ENCODE measurements around the gene COLEC11. TPM values are rescaled to one million over a fixed set of nuclear protein-coding genes. Genes with fewer than 3 reads are reported as not detected.
"Not testable (repeated sequence)": the region's sequence is repeated elsewhere in the genome, so short reads cannot be mapped to it uniquely, and the experiment has no call there.

COLEC11 gene
- total RNA-seq, 1 donor from 2014 or later: 10.1 TPM

DNA sequence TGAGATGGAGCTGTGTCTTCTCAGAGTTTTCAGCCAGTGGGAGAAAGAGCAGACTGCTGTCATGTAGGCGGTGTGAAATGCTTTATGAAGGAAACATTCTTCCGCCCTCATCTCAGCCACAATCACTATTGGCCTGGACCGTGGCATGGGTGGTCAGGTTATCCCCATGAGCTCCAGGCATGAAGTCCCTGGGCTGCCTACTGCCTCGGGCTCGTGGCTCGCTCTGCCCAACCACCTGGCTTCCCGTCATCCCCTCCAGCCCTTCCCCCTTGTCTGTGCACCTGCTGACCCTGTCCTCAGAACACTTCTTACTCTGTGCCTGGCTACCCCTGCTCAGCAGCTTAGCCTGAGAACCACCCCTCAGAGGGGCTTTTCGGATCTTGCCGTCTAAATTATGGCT, 15.5 kb downstream of the COLEC11 start:
- peaks cover 3% of the 10 kb centered on the region for H3K9me3 Mint-ChIP-seq
- no peaks in the 10 kb centered on the region for H3K27me3 Mint-ChIP-seq (ENCODE audit: low read depth)
- no peak overlapping the region for H3K4me3 Mint-ChIP-seq
- H3K36me3 Mint-ChIP-seq: peaks cover 3% of the 10 kb centered on the region
- TF ChIP-seq, protein P1, sequence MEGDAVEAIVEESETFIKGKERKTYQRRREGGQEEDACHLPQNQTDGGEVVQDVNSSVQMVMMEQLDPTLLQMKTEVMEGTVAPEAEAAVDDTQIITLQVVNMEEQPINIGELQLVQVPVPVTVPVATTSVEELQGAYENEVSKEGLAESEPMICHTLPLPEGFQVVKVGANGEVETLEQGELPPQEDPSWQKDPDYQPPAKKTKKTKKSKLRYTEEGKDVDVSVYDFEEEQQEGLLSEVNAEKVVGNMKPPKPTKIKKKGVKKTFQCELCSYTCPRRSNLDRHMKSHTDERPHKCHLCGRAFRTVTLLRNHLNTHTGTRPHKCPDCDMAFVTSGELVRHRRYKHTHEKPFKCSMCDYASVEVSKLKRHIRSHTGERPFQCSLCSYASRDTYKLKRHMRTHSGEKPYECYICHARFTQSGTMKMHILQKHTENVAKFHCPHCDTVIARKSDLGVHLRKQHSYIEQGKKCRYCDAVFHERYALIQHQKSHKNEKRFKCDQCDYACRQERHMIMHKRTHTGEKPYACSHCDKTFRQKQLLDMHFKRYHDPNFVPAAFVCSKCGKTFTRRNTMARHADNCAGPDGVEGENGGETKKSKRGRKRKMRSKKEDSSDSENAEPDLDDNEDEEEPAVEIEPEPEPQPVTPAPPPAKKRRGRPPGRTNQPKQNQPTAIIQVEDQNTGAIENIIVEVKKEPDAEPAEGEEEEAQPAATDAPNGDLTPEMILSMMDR (IDR thresholded peaks at IDR 0.05; ENCODE audit: unreplicated experiment): no peak
- H3K27ac Mint-ChIP-seq: no peak overlapping the region
- no peaks in the 10 kb centered on the region for H3K4me1 Mint-ChIP-seq
- no peak for DNase-seq (ENCODE audit: low spot score in 2 of 2, unreplicated experiment in 2 of 2)

DNA sequence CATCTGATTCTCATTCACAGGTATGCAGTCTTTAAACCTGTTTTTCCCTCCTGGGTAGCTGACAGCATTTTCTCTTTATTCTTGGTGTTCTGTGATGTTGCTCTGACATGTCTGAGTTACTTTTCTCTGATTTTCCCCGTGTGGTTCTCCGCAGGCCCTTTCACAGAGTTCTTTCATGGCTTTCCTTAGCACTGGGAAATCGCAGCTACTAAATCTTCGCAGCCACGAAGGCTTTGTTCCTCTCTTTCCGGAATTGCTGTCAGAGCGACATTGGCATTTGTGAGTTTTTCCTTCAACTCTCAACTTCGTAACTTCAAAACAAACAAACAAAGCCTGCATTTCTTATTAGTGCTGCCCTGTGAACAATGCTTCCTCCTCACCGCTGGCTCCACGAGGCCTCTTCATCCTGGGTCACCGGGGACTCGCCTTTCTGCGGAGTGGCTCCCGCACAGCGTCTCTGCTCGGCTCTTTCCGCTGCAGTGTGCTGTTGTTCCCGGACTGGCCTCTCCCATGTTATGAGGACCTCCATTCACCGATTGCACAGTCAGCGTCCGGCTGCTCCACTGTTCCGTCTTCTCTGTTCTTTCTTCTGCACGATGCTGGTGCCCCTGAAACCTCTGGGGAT, 16.1 kb downstream of the COLEC11 start:
- Mint-ChIP-seq H3K27ac (no peak overlapping the region), H3K9me3 (peaks cover 3% of the 10 kb centered on the region)
- TF ChIP-seq, protein P1 (IDR thresholded peaks at IDR 0.05; ENCODE audit: unreplicated experiment): no peak

DNA sequence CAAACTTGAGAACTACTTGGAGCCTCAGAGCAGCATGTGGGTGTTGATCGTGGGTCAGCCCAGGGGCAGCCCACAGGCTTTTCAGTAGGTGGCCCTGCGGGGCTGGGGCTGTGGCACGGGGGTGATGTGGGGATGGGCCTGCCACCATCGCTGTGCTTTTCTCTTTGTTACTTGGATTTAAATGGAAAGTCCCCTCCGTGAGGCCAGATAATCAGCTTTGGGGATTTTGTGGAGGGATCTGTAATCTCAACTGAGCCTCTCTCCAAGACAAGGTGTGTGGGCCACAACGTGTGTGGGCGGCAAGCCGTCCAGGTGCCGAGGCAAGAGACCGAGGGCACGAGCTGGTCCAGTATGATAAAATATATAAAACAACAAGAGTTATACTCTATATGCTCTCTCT, 16.7 kb downstream of the COLEC11 start:
- Mint-ChIP-seq H3K27me3 (ENCODE audit: low read depth) (no peaks in the 10 kb centered on the region), H3K27ac (no peak overlapping the region)

More for the DNA sequence above, 16.1 kb downstream of the COLEC11 start:
- Mint-ChIP-seq H3K27me3 (ENCODE audit: low read depth) (no peaks in the 10 kb centered on the region), H3K4me3 (no peak overlapping the region), H3K36me3 (peaks cover 3% of the 10 kb centered on the region), H3K4me1 (no peaks in the 10 kb centered on the region)
- DNase-seq (ENCODE audit: low spot score in 2 of 2, unreplicated experiment in 2 of 2): no peak

DNA sequence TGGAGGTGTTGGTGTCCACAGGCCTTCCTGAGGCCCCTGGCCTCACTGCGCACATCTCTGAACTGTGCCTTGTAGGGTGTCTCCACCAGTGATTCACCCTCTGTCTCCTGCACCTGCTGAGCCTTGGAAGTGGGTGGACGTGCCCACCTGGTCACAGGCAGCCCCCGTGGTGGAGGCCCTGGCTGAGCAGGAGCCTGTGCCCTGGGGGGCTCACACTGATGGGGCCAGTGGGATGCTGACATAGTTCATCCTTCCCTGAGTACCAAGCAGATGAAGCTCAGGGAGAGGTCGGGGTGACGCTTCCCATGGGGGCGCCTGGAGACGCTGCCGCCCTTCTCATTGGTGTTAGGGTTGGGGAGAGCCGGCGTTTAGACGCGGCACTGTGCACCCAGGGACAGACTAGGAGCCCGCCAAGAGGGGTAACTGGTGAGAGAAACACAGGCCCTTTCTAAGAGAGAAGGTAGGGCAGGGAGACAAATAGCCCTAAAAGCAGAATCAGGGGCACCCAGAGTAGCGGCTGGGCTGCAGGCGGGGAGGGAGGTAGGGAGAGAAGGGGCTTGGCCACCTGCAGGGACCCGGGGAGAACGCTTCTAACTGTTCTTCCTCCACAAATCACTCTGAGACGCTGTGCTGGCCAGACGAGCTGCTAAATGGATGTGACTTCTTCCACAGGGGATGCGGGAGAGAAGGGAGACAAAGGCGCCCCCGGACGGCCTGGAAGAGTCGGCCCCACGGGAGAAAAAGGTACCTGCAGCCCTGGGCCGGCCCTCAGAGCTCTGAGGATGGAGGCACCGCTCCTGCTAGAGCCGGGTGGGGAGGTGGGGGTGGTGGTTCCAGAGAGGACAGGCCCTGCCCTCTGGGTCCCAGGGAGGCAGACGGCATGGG, 18.0 kb downstream of the COLEC11 start:
- no peaks in the 10 kb centered on the region for H3K27me3 Mint-ChIP-seq (ENCODE audit: low read depth)
- no peaks in the 10 kb centered on the region for H3K4me1 Mint-ChIP-seq
- DNase-seq (ENCODE audit: low spot score in 2 of 2, unreplicated experiment in 2 of 2): no peak
- H3K4me3 Mint-ChIP-seq: no peak overlapping the region
- H3K27ac Mint-ChIP-seq: no peak overlapping the region
- peaks cover 3% of the 10 kb centered on the region for H3K36me3 Mint-ChIP-seq
- TF ChIP-seq, protein P1 (IDR thresholded peaks at IDR 0.05; ENCODE audit: unreplicated experiment): no peak
- H3K9me3 Mint-ChIP-seq: peaks cover 12% of the 10 kb centered on the region

More for the DNA sequence above, 16.7 kb downstream of the COLEC11 start:
- H3K36me3 Mint-ChIP-seq: peaks cover 3% of the 10 kb centered on the region
- H3K9me3 Mint-ChIP-seq: peaks cover 3% of the 10 kb centered on the region
- DNase-seq (ENCODE audit: low spot score in 2 of 2, unreplicated experiment in 2 of 2): no peak
- H3K4me1 Mint-ChIP-seq: no peaks in the 10 kb centered on the region
- TF ChIP-seq, protein P1 (IDR thresholded peaks at IDR 0.05; ENCODE audit: unreplicated experiment): no peak
- no peak overlapping the region for H3K4me3 Mint-ChIP-seq

DNA sequence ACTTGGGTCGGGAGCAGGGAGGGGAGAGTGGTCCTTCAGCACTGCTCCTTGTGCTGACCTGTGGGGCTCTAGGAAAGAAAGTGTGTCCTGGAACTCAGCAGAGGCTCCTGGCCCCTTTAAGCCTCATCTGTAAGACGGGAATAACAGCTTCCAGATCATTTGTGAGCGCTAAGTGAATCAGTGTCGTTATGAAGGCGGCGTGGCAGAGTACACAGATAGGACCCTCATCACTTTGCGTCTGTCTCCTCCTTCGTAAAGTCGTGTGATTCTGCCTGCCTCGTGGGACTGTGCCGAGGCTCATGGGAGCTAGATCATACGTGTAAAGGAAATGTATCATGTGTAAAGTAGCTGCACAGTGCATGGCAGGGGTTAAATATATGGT, 18.6 kb downstream of the COLEC11 start:
- no peak for DNase-seq (ENCODE audit: low spot score in 2 of 2, unreplicated experiment in 2 of 2)
- TF ChIP-seq, protein P1 (IDR thresholded peaks at IDR 0.05; ENCODE audit: unreplicated experiment): no peak
- H3K4me1 Mint-ChIP-seq: no peaks in the 10 kb centered on the region
- H3K9me3 Mint-ChIP-seq: peaks cover 15% of the 10 kb centered on the region
- no peaks in the 10 kb centered on the region for H3K27me3 Mint-ChIP-seq (ENCODE audit: low read depth)
- H3K36me3 Mint-ChIP-seq: peaks cover 3% of the 10 kb centered on the region
- H3K4me3 Mint-ChIP-seq: no peak overlapping the region
- H3K27ac Mint-ChIP-seq: no peak overlapping the region

DNA sequence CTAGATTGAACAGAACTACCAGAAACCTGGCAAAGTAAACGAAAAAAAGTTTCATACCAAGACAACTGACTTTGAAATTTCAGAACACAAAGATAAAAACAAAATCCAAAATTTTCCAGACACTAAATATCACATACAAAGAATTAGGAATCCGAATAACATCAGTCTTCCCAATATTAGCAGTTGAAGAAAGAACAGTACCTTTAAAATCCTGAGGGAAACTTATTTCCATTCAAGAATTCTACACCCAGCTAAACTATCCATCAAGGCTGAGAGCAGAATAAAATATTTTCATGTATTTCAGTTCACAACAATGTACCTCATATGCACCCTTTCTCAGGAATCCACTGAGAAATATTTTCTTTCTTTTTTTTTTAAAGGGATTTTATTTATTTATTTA, 19.8 kb downstream of the COLEC11 start:
- H3K4me3 Mint-ChIP-seq; H3K4me1 Mint-ChIP-seq; H3K27me3 Mint-ChIP-seq (ENCODE audit: low read depth); DNase-seq (ENCODE audit: low spot score in 2 of 2, unreplicated experiment in 2 of 2); H3K36me3 Mint-ChIP-seq; H3K27ac Mint-ChIP-seq: not testable (repeated sequence)
- peaks cover 17% of the 10 kb centered on the region for H3K9me3 Mint-ChIP-seq

DNA sequence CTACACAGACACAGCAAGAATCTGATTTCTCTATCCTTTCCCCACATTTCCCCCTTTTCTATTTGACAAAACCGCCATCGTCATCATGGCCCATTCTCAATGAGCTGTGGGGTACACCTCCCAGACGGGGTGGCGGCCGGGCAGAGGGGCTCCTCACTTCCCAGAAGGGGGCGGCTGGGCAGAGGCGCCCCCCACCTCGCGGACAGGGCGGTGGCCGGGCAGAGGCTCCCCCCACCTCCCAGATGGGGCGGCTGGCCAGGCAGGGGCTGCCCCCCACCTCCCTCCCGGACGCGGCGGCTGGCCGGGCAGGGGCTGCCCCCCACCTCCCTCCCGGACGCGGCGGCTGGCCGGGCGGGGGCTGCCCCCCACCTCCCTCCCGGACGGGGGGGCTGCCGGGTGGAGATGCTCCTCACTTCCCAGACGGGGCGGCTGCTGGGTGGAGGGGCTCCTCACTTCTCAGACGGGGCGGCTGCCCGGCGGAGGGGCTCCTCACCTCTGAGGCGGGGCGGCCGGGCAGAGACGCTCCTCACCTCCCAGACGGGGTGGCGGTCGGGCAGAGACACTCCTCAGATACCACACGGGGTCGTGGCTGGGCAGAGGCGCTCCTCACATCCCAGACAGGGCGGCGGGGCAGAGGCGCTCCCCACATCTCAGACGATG, 20.8 kb downstream of the COLEC11 start:
- H3K4me3 Mint-ChIP-seq; H3K36me3 Mint-ChIP-seq; H3K27me3 Mint-ChIP-seq (ENCODE audit: low read depth); H3K4me1 Mint-ChIP-seq; DNase-seq (ENCODE audit: low spot score in 2 of 2, unreplicated experiment in 2 of 2); H3K27ac Mint-ChIP-seq: not testable (repeated sequence)
- peaks cover 21% of the 10 kb centered on the region for H3K9me3 Mint-ChIP-seq

DNA sequence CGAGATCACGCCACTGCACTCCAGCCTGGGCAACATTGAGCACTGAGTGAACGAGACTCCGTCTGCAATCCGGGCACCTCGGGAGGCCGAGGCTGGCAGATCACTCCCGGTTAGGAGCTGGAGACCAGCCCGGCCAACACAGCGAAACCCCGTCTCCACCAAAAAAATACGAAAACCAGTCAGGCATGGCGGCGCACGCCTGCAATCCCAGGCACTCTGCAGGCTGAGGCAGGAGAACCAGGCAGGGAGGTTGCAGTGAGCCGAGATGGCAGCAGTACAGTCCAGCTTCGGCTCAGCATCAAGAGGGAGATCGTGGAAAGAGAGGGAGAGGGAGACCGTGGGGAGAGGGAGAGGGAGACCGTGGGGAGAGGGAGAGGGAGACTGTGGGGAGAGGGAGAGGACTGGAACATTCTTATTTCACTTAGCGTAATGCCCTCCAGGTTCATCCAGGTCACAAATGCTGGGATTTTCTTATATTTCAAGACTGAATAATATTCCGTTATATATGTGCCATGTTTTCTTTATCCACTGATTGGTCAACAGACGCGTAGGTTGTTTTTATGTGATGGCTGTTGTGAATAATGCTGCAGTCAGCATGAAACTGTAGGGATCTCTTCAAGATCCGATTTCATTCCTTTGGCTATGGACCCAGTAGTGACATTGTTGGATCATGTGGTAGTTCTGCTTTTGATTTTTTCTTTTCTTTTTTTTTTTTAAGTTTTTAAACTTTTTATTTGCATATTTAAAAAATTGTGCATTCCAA, 21.7 kb downstream of the COLEC11 start:
- not testable (repeated sequence) for H3K27ac Mint-ChIP-seq; DNase-seq (ENCODE audit: low spot score in 2 of 2, unreplicated experiment in 2 of 2); H3K36me3 Mint-ChIP-seq; H3K4me3 Mint-ChIP-seq; H3K27me3 Mint-ChIP-seq (ENCODE audit: low read depth); H3K4me1 Mint-ChIP-seq
- H3K9me3 Mint-ChIP-seq: peaks cover 25% of the 10 kb centered on the region

Measured in mesothelial cell of epicardium (in vitro differentiated cells).